IMR-90 (cell line): ENCODE data around the gene NFKBIE. TPM values are rescaled to one million over a fixed set of nuclear protein-coding genes. Genes with fewer than 3 reads are reported as not detected.

Experiments used
- ATAC-seq: fragments of 200-7000 bp; cut with Tn5 transposase; 2 replicates; pipeline ENCODE4 v1.9.1; 2020; ENCODE audit warnings: low read depth, mild to moderate bottlenecking, moderate library complexity
- BruUV-seq: library from RNA; stranded (reverse); fragments of 400-500 nt; replicated peaks from 2 replicates; lab custom pipeline; 2021; lab: Mats Ljungman, UMichigan
- CTCF ChIA-PET: fragments of 300-600 bp; formaldehyde crosslinking; extraction: SDS; loops from one replicate; lab custom pipeline; 2021; ENCODE audit warnings: antibody characterized with exemption; lab: Yijun Ruan, JAX
- POLR2A ChIA-PET: fragments of 300-600 bp; sonication (Branson Sonifier 250); formaldehyde crosslinking; loops from one replicate; lab custom pipeline; 2022; ENCODE audit warnings: antibody characterized with exemption; ENCODE audit not compliant: unreplicated experiment; lab: Charles Lee
- DNase-seq: peaks from one replicate; pipeline ENCODE4 v3.0.0; 2013
- H2AFZ ChIP-seq: replicated peaks from 2 replicates; pipeline ENCODE3; 2013; ENCODE audit warnings: low read length, mild to moderate bottlenecking; ENCODE audit not compliant: poor library complexity
- H2AK5ac ChIP-seq: 2 replicates; pipeline ENCODE4 v1.6.1; 2013; ENCODE audit warnings: low read depth, low read length, inconsistent platforms
- H2AK9ac ChIP-seq: replicated peaks from 2 replicates; pipeline ENCODE3; 2013; ENCODE audit warnings: mild to moderate bottlenecking, low read depth, low read length, moderate library complexity; ENCODE audit not compliant: poor library complexity
- H2BK120ac ChIP-seq: 2 replicates; pipeline ENCODE4 v1.6.1; 2013; ENCODE audit warnings: low read depth, low read length, inconsistent platforms
- H2BK15ac ChIP-seq: 3 replicates; pipeline ENCODE4 v1.6.1; 2013; ENCODE audit warnings: low read depth, low read length, inconsistent platforms
- H2BK20ac ChIP-seq: 2 replicates; pipeline ENCODE4 v1.6.1; 2013; ENCODE audit warnings: low read depth, mild to moderate bottlenecking, inconsistent platforms, low read length, moderate library complexity
- H2BK5ac ChIP-seq: 2 replicates; pipeline ENCODE4 v1.6.1; 2013; ENCODE audit warnings: mild to moderate bottlenecking, low read depth, low read length, inconsistent platforms; ENCODE audit not compliant: poor library complexity, severe bottlenecking
- H3K14ac ChIP-seq: replicated peaks from 2 replicates; pipeline ENCODE4 v1.6.1; 2013; ENCODE audit warnings: low read depth, low read length, inconsistent platforms
- H3K18ac ChIP-seq: 2 replicates; pipeline ENCODE4 v1.6.1; 2013; ENCODE audit warnings: low read depth, low read length, control low read depth
- H3K23ac ChIP-seq: 2 replicates; pipeline ENCODE4 v1.6.1; 2013; ENCODE audit warnings: low read depth, low read length, inconsistent platforms
- H3K27ac ChIP-seq: 2 replicates; pipeline ENCODE4 v1.5.1; 2013; ENCODE audit warnings: mild to moderate bottlenecking, control low read depth, low read length; ENCODE audit not compliant: insufficient read depth
- H3K27me3 ChIP-seq: 2 replicates; pipeline ENCODE4 v1.6.1; 2013; ENCODE audit warnings: low read length; ENCODE audit not compliant: control insufficient read depth, insufficient read depth
- H3K36me3 ChIP-seq: 2 replicates; pipeline ENCODE4 v1.6.1; 2013; ENCODE audit warnings: low read length, mixed read lengths; ENCODE audit not compliant: control insufficient read depth, insufficient read depth
- H3K4ac ChIP-seq: 2 replicates; pipeline ENCODE4 v1.6.1; 2013; ENCODE audit warnings: low read depth, low read length, inconsistent platforms
- H3K4me1 ChIP-seq: 2 replicates; pipeline ENCODE4 v1.6.1; 2013; ENCODE audit warnings: low read length, mixed read lengths; ENCODE audit not compliant: control insufficient read depth, insufficient read depth
- H3K4me2 ChIP-seq: 2 replicates; pipeline ENCODE4 v1.6.1; 2013; ENCODE audit warnings: low read depth, mild to moderate bottlenecking, control low read depth, low read length, moderate library complexity
- H3K4me3 ChIP-seq: 2 replicates; pipeline ENCODE4 v1.5.1; 2013; ENCODE audit warnings: low read depth, mild to moderate bottlenecking, control low read depth, low read length, moderate library complexity; ENCODE audit not compliant: insufficient read depth
- H3K56ac ChIP-seq: 2 replicates; pipeline ENCODE4 v1.6.1; 2013; ENCODE audit warnings: low read length, inconsistent platforms; ENCODE audit not compliant: insufficient read depth; ENCODE audit errors: extremely low read depth
- H3K79me1 ChIP-seq, 2 experiments: 2 replicates each; pipeline ENCODE4 v1.6.1; 2013; ENCODE audit warnings: low read length in 2 of 2, inconsistent platforms in 1 of 2, low read depth in 1 of 2
- H3K9ac ChIP-seq: 2 replicates; pipeline ENCODE4 v1.6.1; 2013; ENCODE audit warnings: low read depth, low read length, control low read depth
- H3K9me1 ChIP-seq: 2 replicates; pipeline ENCODE4 v1.6.1; 2013; ENCODE audit warnings: low read length, inconsistent platforms; ENCODE audit not compliant: insufficient read depth
- H3K9me3 ChIP-seq: 2 replicates; pipeline ENCODE4 v1.6.1; 2013; ENCODE audit warnings: low read length; ENCODE audit not compliant: control insufficient read depth, insufficient read depth
- H4K20me1 ChIP-seq: 2 replicates; pipeline ENCODE4 v1.6.1; 2013; ENCODE audit warnings: low read length, inconsistent platforms; ENCODE audit not compliant: insufficient read depth
- H4K5ac ChIP-seq: 2 replicates; pipeline ENCODE4 v1.6.1; 2013; ENCODE audit warnings: mild to moderate bottlenecking, low read depth, low read length, control low read depth
- H4K8ac ChIP-seq, 2 experiments: 2 replicates each; pipeline ENCODE4 v1.6.1; 2013; ENCODE audit warnings: low read depth in 2 of 2, low read length in 2 of 2, control low read depth in 1 of 2, inconsistent platforms in 1 of 2
- H4K91ac ChIP-seq: 2 replicates; pipeline ENCODE4 v1.6.1; 2013; ENCODE audit warnings: low read depth, low read length, inconsistent platforms; ENCODE audit not compliant: insufficient read depth
- MAZ ChIP-seq: IDR thresholded peaks from 2 replicates; pipeline ENCODE4 v1.6.1; 2012; ENCODE audit warnings: low read depth, mild to moderate bottlenecking, low read length, improper control_type of control experiment, moderate library complexity, borderline replicate concordance
- RAD21 ChIP-seq: IDR thresholded peaks from 2 replicates; pipeline ENCODE4 v1.6.1; 2012; ENCODE audit warnings: low read length, improper control_type of control experiment
- RFX5 ChIP-seq: IDR thresholded peaks from 2 replicates; pipeline ENCODE4 v1.8.0; 2012; ENCODE audit warnings: low read depth, mild to moderate bottlenecking, low read length, moderate library complexity
- SMC3 ChIP-seq: fragments of 150-350 bp; IDR thresholded peaks from 2 replicates; pipeline ENCODE4 v1.6.1; 2016; ENCODE audit warnings: low read depth, mild to moderate bottlenecking, antibody characterized with exemption, low read length, moderate library complexity
- WGBS, 2 experiments: methylation state at CpG; one replicate each; pipeline versions ENCODE4 v1.1.5 to v1.1.7; 2013; ENCODE audit warnings: missing lambda C conversion rate in 2 of 2; ENCODE audit not compliant: insufficient read length in 1 of 2; ENCODE audit errors: extremely low coverage in 2 of 2; 5-methylcytosine and 5-hydroxymethylcytosine counted together
- dilution Hi-C: fragments of 300-500 bp; cut with HindIII; formaldehyde crosslinking; loops from one replicate; pipeline ENCODE4 v1.14.3; 2018; ENCODE audit warnings: low sequenced_read_pairs; ENCODE audit not compliant: unreplicated experiment
- in situ Hi-C: fragments of 300-500 bp; cut with MboI; formaldehyde crosslinking; loops from 3 replicates; pipeline ENCODE4 v1.14.3; 2019; ENCODE audit warnings: low sequenced_read_pairs, inconsistent platforms, mixed read lengths
- intact Hi-C: fragments of 100-400 bp; cut with micrococcal nuclease; formaldehyde crosslinking; loops from 2 replicates; pipeline ENCODE4 v1.10.0; 2022
- polyA plus RNA-seq, 3 experiments: library from polyadenylated mRNA; depleted of rRNA; stranded (reverse); fragments of >200 nt; gene quantifications; 2 replicates each; pipeline ENCODE4 v1.2.3, GENCODE V29; 2012; ENCODE audit warnings: low replicate concordance in 1 of 3
- total RNA-seq: library from RNA; depleted of rRNA; stranded (reverse); fragments of >200 nt; gene quantifications from 2 replicates; pipeline ENCODE4 v1.2.3, GENCODE V29; 2012

Gene NFKBIE
- total and polyA plus RNA-seq, 2 of the 4 experiments (the other 2 are of a cell fraction): 7.9 to 13.0 TPM

GRCh38 chr6:44310241-44310640 is 44.9 kb upstream of the NFKBIE start:
- no peak overlapping the region for H3K9ac ChIP-seq
- H2BK120ac ChIP-seq: no peak overlapping the region
- no peak overlapping the region for H4K5ac ChIP-seq
- TF ChIP-seq RFX5 (no peak), MAZ (no peak), RAD21 (no peak), SMC3 (no peak)
- in situ Hi-C loops: no loop called here
- no TSS peak for BruUV-seq
- H3K18ac ChIP-seq: no peak overlapping the region
- no peak overlapping the region for H2AFZ ChIP-seq
- H2BK20ac ChIP-seq: no peak overlapping the region
- no peak overlapping the region for H2AK9ac ChIP-seq
- H3K4me2 ChIP-seq: no peak overlapping the region
- H2BK15ac ChIP-seq: no peak overlapping the region
- peaks cover 44% of the 10 kb centered on the region for H3K36me3 ChIP-seq
- H4K91ac ChIP-seq: no peak overlapping the region
- no CpG with 5 or more reads among the region's 3 CpGs for WGBS, 2 experiments
- H3K14ac ChIP-seq: no peak overlapping the region
- no peak overlapping the region for H4K8ac ChIP-seq
- intact Hi-C loops: no loop called here
- no peak overlapping the region for H3K23ac ChIP-seq
- H3K56ac ChIP-seq: no peak overlapping the region
- DNase-seq (no peak), ATAC-seq (no peak)
- no peak overlapping the region for H2BK5ac ChIP-seq
- ChIA-PET POLR2A (no interaction called here), CTCF (no interaction called here)
- H3K9me1 ChIP-seq: peaks cover 10% of the 10 kb centered on the region
- H2AK5ac ChIP-seq: no peak overlapping the region
- no peaks in the 10 kb centered on the region for H3K9me3 ChIP-seq
- H3K79me1 ChIP-seq: peaks cover 20 to 24% of the 10 kb centered on the region in 2 experiments
- H3K4me1 ChIP-seq: peaks cover 8% of the 10 kb centered on the region
- no peaks in the 10 kb centered on the region for H3K27me3 ChIP-seq
- no peak overlapping the region for H3K27ac ChIP-seq
- dilution Hi-C loops: no loop called here
- no peaks in the 10 kb centered on the region for H4K20me1 ChIP-seq
- no peak overlapping the region for H3K4me3 ChIP-seq
- H3K4ac ChIP-seq: no peak overlapping the region
